ENCODE measurements around the gene DGKA. TPM values are rescaled to one million over a fixed set of nuclear protein-coding genes. Genes with fewer than 3 reads are reported as not detected.
"Not testable (repeated sequence)": the region's sequence is repeated elsewhere in the genome, so short reads cannot be mapped to it uniquely, and the experiment has no call there.

DGKA gene
- total and polyA plus RNA-seq, 2 of the 4 experiments (the other 2 are of a cell fraction), result 71.9 to 75.1 TPM

- H2AK5ac ChIP-seq (ENCODE audit: low read depth, low read length); H2BK120ac ChIP-seq (ENCODE audit: low read depth, low read length); ATAC-seq (ENCODE audit: low read depth); H3K23ac ChIP-seq (ENCODE audit: low read depth, low read length); H2AFZ ChIP-seq (replicated peaks; ENCODE audit: low read length, poor library complexity); H3K9me1 ChIP-seq (ENCODE audit: insufficient read depth, low read length); H4K8ac ChIP-seq (ENCODE audit: low read depth in 2 of 2, low read length in 2 of 2); dilution Hi-C loops (cut with HindIII; ENCODE audit: low sequenced_read_pairs, unreplicated experiment); H2BK5ac ChIP-seq (ENCODE audit: low read depth, low read length, poor library complexity, severe bottlenecking); H3K27me3 ChIP-seq (ENCODE audit: control insufficient read depth, insufficient read depth, low read length); H3K4me2 ChIP-seq (ENCODE audit: low read depth, low read length); H3K4me3 ChIP-seq (ENCODE audit: insufficient read depth, low read depth, low read length); H2BK15ac ChIP-seq (ENCODE audit: low read depth, low read length); intact Hi-C loops (cut with micrococcal nuclease); H3K56ac ChIP-seq (ENCODE audit: extremely low read depth, insufficient read depth, low read length); H4K91ac ChIP-seq (ENCODE audit: insufficient read depth, low read depth, low read length); BruUV-seq (replicated peaks); H3K27ac ChIP-seq (ENCODE audit: insufficient read depth, low read length); H3K18ac ChIP-seq (ENCODE audit: low read depth, low read length); H3K9ac ChIP-seq (ENCODE audit: low read depth, low read length); H3K4me1 ChIP-seq (ENCODE audit: control insufficient read depth, insufficient read depth, low read length); in situ Hi-C loops (cut with MboI; ENCODE audit: low sequenced_read_pairs); H4K5ac ChIP-seq (ENCODE audit: low read depth, low read length); H2BK20ac ChIP-seq (ENCODE audit: low read depth, low read length); CTCF ChIA-PET; H2AK9ac ChIP-seq (replicated peaks; ENCODE audit: low read depth, low read length, poor library complexity); DNase-seq; H3K14ac ChIP-seq (replicated peaks; ENCODE audit: low read depth, low read length); H3K9me3 ChIP-seq (ENCODE audit: control insufficient read depth, insufficient read depth, low read length); H3K4ac ChIP-seq (ENCODE audit: low read depth, low read length): not testable (repeated sequence)
- POLR2A ChIA-PET (ENCODE audit: unreplicated experiment), result interaction anchor here (0.5 kb wide), 1 partner anchor 155 kb away, joined by 3 read pairs; no protein-coding TSS in a partner anchor
- Histone ChIP-seq H3K36me3 (ENCODE audit: control insufficient read depth, insufficient read depth, low read length) (peaks cover 54% of the 10 kb centered on the region), H4K20me1 (ENCODE audit: insufficient read depth, low read length) (peaks cover 12% of the 10 kb centered on the region; the same call in 1 of the 2 replicates), H3K79me1 (ENCODE audit: low read depth in 1 of 2, low read length in 2 of 2) (peaks cover 20 to 38% of the 10 kb centered on the region in 2 experiments)
- 100% methylated on average over 3 of the region's 7 CpGs; no CpG with 5 or more reads in 1 of the 2 experiments for WGBS, 2 experiments (ENCODE audit: extremely low coverage in 2 of 2, insufficient read length in 1 of 2)
These were observed 55.0 kb downstream of the DGKA start for GRCh38 chr12:55985976-55986375.

Measured in IMR-90 (cell line).